SU-DHL-6 (cell line): ENCODE data around the gene ACKR2.

Source experiments
- H2AFZ ChIP-seq: fragments of 200-600 bp; sonication (generic); 2 replicates; pipeline ENCODE4 v1.6.1; 2014; ENCODE audit warnings: low read depth, mild to moderate bottlenecking, moderate library complexity, mixed read lengths, antibody characterized with exemption, low read length; ENCODE audit not compliant: severe bottlenecking
- H3F3A ChIP-seq: fragments of 200-600 bp; shearing (Covaris generic); 2 replicates; pipeline ENCODE4 v1.6.0; 2016; ENCODE audit warnings: antibody characterized with exemption, mild to moderate bottlenecking; ENCODE audit not compliant: insufficient read depth
- H3K27ac ChIP-seq: fragments of 200-600 bp; sonication (generic); 2 replicates; pipeline ENCODE4 v1.5.1; 2016; ENCODE audit warnings: low read depth, mild to moderate bottlenecking, low read length, moderate library complexity, mixed read lengths
- H3K27me3 ChIP-seq: fragments of 200-600 bp; sonication (generic), shearing (Covaris generic); 2 replicates; pipeline ENCODE4 v1.6.0; 2014; ENCODE audit warnings: mild to moderate bottlenecking, low read length
- H3K36me3 ChIP-seq: fragments of 200-600 bp; sonication (generic); 2 replicates; pipeline ENCODE4 v1.6.1; 2014; ENCODE audit warnings: mild to moderate bottlenecking, low read length, mixed read lengths
- H3K4me2 ChIP-seq: fragments of 300-600, 200-600 bp; shearing (Covaris generic), sonication (generic); 2 replicates; pipeline ENCODE4 v1.6.0; 2014; ENCODE audit warnings: low read length, low read depth, mild to moderate bottlenecking; ENCODE audit not compliant: poor library complexity, severe bottlenecking
- H3K4me3 ChIP-seq: fragments of 200-600 bp; sonication (generic); 2 replicates; pipeline ENCODE4 v1.5.1; 2014; ENCODE audit warnings: antibody characterized with exemption, low read length, mild to moderate bottlenecking, mixed read lengths; ENCODE audit not compliant: insufficient read depth, poor library complexity, severe bottlenecking
- H3K79me2 ChIP-seq: fragments of 200-600 bp; sonication (generic); 2 replicates; pipeline ENCODE4 v1.6.1; 2014; ENCODE audit warnings: mild to moderate bottlenecking, low read length, moderate library complexity; ENCODE audit not compliant: insufficient read depth
- H3K9ac ChIP-seq: fragments of 200-600 bp; sonication (generic); 2 replicates; pipeline ENCODE4 v1.7.0; 2014; ENCODE audit warnings: mild to moderate bottlenecking, low read length
- H3K9me2 ChIP-seq: fragments of 200-600 bp; sonication (generic); replicated peaks from 2 replicates; pipeline ENCODE4 v1.6.1; 2014; ENCODE audit warnings: low read length; ENCODE audit not compliant: insufficient read depth
- H3K9me3 ChIP-seq: fragments of 200-600 bp; sonication (generic); 2 replicates; pipeline ENCODE4 v1.6.1; 2014; ENCODE audit warnings: low read length, mixed read lengths; ENCODE audit not compliant: insufficient read depth
- H4K20me1 ChIP-seq: fragments of 200-600 bp; sonication (generic); 2 replicates; pipeline ENCODE4 v1.6.1; 2014; ENCODE audit warnings: low read depth, mild to moderate bottlenecking, antibody characterized with exemption, low read length, moderate library complexity, mixed read lengths
- EZH2phosphoT487 ChIP-seq: fragments of 200-600 bp; sonication (generic), shearing (Covaris generic); conservative IDR thresholded peaks from 2 replicates; pipeline ENCODE4 v1.6.1; 2018; ENCODE audit warnings: mild to moderate bottlenecking, antibody characterized with exemption, low read length, moderate library complexity, mixed read lengths
- TF ChIP-seq, protein P1 (sequence below): fragments of 200-600 bp; sonication (generic); IDR thresholded peaks from one replicate; pipeline ENCODE4 v1.5.1; 2017; ENCODE audit warnings: antibody characterized with exemption, mild to moderate bottlenecking, low read length, moderate library complexity; ENCODE audit not compliant: insufficient read depth, poor library complexity, severe bottlenecking

ACKR2 gene

DNA sequence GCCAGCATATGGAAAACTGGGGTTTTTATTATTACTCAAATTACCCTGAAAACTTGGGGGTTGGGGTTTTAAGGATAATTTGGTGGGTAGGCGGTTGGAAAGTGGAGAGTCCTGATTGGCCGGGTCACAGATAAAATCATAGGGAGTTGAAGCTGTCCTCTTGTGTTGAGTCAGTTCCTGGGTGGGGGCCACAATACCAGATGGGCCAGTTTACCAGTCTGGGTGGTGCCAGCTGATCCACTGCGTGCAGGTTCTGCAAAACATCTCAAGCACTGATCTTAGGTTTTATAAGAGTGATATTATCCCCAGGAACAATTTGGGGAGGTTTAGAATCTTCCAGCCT lies 91.8 kb downstream of the ACKR2 start:
- Histone ChIP-seq H4K20me1 (no peaks in the 10 kb centered on the region), H3K36me3 (no peaks in the 10 kb centered on the region), H3F3A (no peaks in the 10 kb centered on the region), H3K9ac (no peak overlapping the region), H2AFZ (no peak overlapping the region), H3K9me2 (no peaks in the 10 kb centered on the region), H3K4me2 (no peak overlapping the region), H3K4me3 (no peak overlapping the region), H3K9me3 (no peaks in the 10 kb centered on the region), H3K79me2 (no peaks in the 10 kb centered on the region), H3K27ac (no peak overlapping the region), H3K27me3 (no peaks in the 10 kb centered on the region)
- TF ChIP-seq, protein P1, sequence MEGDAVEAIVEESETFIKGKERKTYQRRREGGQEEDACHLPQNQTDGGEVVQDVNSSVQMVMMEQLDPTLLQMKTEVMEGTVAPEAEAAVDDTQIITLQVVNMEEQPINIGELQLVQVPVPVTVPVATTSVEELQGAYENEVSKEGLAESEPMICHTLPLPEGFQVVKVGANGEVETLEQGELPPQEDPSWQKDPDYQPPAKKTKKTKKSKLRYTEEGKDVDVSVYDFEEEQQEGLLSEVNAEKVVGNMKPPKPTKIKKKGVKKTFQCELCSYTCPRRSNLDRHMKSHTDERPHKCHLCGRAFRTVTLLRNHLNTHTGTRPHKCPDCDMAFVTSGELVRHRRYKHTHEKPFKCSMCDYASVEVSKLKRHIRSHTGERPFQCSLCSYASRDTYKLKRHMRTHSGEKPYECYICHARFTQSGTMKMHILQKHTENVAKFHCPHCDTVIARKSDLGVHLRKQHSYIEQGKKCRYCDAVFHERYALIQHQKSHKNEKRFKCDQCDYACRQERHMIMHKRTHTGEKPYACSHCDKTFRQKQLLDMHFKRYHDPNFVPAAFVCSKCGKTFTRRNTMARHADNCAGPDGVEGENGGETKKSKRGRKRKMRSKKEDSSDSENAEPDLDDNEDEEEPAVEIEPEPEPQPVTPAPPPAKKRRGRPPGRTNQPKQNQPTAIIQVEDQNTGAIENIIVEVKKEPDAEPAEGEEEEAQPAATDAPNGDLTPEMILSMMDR, result no peak
- TF ChIP-seq EZH2phosphoT487, result no peak

- H3K36me3 ChIP-seq, result no peaks in the 10 kb centered on the region
- no peaks in the 10 kb centered on the region for H3F3A ChIP-seq
- no peak for TF ChIP-seq EZH2phosphoT487
- TF ChIP-seq, protein P1, result no peak
- no peaks in the 10 kb centered on the region for H3K9me3 ChIP-seq
- no peak overlapping the region for H3K4me3 ChIP-seq
- no peaks in the 10 kb centered on the region for H3K79me2 ChIP-seq
- H4K20me1 ChIP-seq, result no peaks in the 10 kb centered on the region
- H3K9ac ChIP-seq, result no peak overlapping the region
- H2AFZ ChIP-seq, result no peak overlapping the region
- H3K27me3 ChIP-seq, result no peaks in the 10 kb centered on the region
- no peak overlapping the region for H3K27ac ChIP-seq
- H3K9me2 ChIP-seq, result no peaks in the 10 kb centered on the region
- no peak overlapping the region for H3K4me2 ChIP-seq
These were observed 93.0 kb downstream of the ACKR2 start for GRCh38 chr3:42902257-42902656.

GRCh38 chr3:42904076-42904475 lies 94.8 kb downstream of the ACKR2 start:
- Histone ChIP-seq H3F3A (no peaks in the 10 kb centered on the region), H3K36me3 (no peaks in the 10 kb centered on the region), H3K9me2 (no peaks in the 10 kb centered on the region), H3K9me3 (no peaks in the 10 kb centered on the region), H3K27me3 (no peaks in the 10 kb centered on the region), H3K4me3 (no peak overlapping the region), H3K4me2 (no peak overlapping the region), H2AFZ (no peak overlapping the region), H3K79me2 (no peaks in the 10 kb centered on the region), H3K9ac (no peak overlapping the region), H4K20me1 (no peaks in the 10 kb centered on the region), H3K27ac (no peak overlapping the region)
- TF ChIP-seq, protein P1, result no peak
- no peak for TF ChIP-seq EZH2phosphoT487

DNA sequence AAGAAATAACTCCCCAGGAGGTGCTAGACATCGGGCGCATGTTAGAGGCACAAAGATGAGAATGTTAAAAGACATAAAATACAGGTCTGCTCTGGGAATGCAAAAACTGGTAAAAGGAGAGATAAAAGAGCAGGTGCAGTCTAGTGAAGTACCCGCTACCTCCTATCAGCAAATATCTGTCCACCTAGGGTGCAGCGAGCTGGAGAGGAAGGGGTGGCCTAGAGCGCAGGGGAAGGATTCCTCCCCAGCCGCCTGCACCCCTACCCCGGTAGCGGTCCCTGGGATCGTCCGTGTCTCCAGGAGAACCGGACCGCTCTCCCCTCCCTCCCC lies 96.5 kb downstream of the ACKR2 start:
- no peaks in the 10 kb centered on the region for H3K9me3 ChIP-seq
- H3F3A ChIP-seq, result no peaks in the 10 kb centered on the region
- no peak overlapping the region for H2AFZ ChIP-seq
- no peak overlapping the region for H3K27ac ChIP-seq
- H4K20me1 ChIP-seq, result no peaks in the 10 kb centered on the region
- H3K4me2 ChIP-seq, result no peak overlapping the region
- no peaks in the 10 kb centered on the region for H3K79me2 ChIP-seq
- no peak overlapping the region for H3K9ac ChIP-seq
- TF ChIP-seq EZH2phosphoT487, result no peak
- TF ChIP-seq, protein P1, result no peak
- H3K27me3 ChIP-seq, result no peaks in the 10 kb centered on the region
- no peak overlapping the region for H3K4me3 ChIP-seq
- no peaks in the 10 kb centered on the region for H3K36me3 ChIP-seq
- H3K9me2 ChIP-seq, result no peaks in the 10 kb centered on the region
